Activated CD8-positive, alpha-beta memory T cell treated with anti-CD3 and anti-CD28 coated beads for 48 hours (primary cell): ENCODE results near the gene DPYD.

Source experiments
- DNase-seq, 3 experiments: peaks; one replicate each; pipeline ENCODE4 v3.0.0-alpha.2; 2020; ENCODE audit warnings: low read depth in 2 of 3, low spot score in 2 of 3

Gene DPYD

GRCh38 chr1:97630948-97631347, 289.9 kb downstream of the DPYD start:
- no peak for DNase-seq

- no peak for DNase-seq
Measured at GRCh38 chr1:97630281-97630680, 290.6 kb downstream of the DPYD start.

- DNase-seq: no peak
Measured at GRCh38 chr1:97623220-97623619, 297.6 kb downstream of the DPYD start.

GRCh38 chr1:97621955-97622354, 298.9 kb downstream of the DPYD start:
- no peak for DNase-seq

GRCh38 chr1:97619706-97620105, 301.1 kb downstream of the DPYD start:
- no peak for DNase-seq

GRCh38 chr1:97610748-97611147, 310.1 kb downstream of the DPYD start:
- DNase-seq: no peak

GRCh38 chr1:97610102-97610501, 310.7 kb downstream of the DPYD start:
- DNase-seq: no peak

GRCh38 chr1:97608272-97608671, 312.6 kb downstream of the DPYD start:
- DNase-seq: no peak

- no peak for DNase-seq
Measured at GRCh38 chr1:97603776-97604175, 317.1 kb downstream of the DPYD start.

- DNase-seq: no peak
Measured at GRCh38 chr1:97603218-97603617, 317.6 kb downstream of the DPYD start.

GRCh38 chr1:97599447-97599846, 321.4 kb downstream of the DPYD start:
- no peak for DNase-seq

- no peak for DNase-seq
Measured at GRCh38 chr1:97593192-97593591, 327.6 kb downstream of the DPYD start.

GRCh38 chr1:97588772-97589171, 332.1 kb downstream of the DPYD start:
- DNase-seq: no peak

GRCh38 chr1:97581614-97582051, 339.2 kb downstream of the DPYD start:
- DNase-seq: no peak

- DNase-seq: no peak
Measured at GRCh38 chr1:97577613-97578012, 343.2 kb downstream of the DPYD start.

GRCh38 chr1:97573553-97573952, 347.3 kb downstream of the DPYD start:
- DNase-seq: no peak

- no peak for DNase-seq
Measured at GRCh38 chr1:97572561-97572960, 348.3 kb downstream of the DPYD start.

- DNase-seq: no peak
Measured at GRCh38 chr1:97571760-97572159, 349.1 kb downstream of the DPYD start.

- DNase-seq: no peak
Measured at GRCh38 chr1:97570691-97571090, 350.1 kb downstream of the DPYD start.

GRCh38 chr1:97567000-97567749, 353.7 kb downstream of the DPYD start:
- DNase-seq: no peak

- no peak for DNase-seq
Measured at GRCh38 chr1:97565886-97566285, 354.9 kb downstream of the DPYD start.

GRCh38 chr1:97563926-97564325, 356.9 kb downstream of the DPYD start:
- no peak for DNase-seq

- DNase-seq: no peak
Measured at GRCh38 chr1:97562081-97562480, 358.8 kb downstream of the DPYD start.
